DND-41 (cell line): Measurements from ENCODE around the gene UPP2.

ENCODE experiments used
- ATAC-seq: fragments of 200-7000 bp; cut with Tn5 transposase; 3 replicates; pipeline ENCODE4 v1.9.1; 2021; ENCODE audit warnings: low read depth; ENCODE audit not compliant: insufficient read depth
- DNase-seq: peaks from one replicate; pipeline ENCODE4 v3.0.0-alpha.2; 2020
- H2AFZ ChIP-seq: 2 replicates; pipeline ENCODE4 v1.6.0; 2012; ENCODE audit warnings: low read depth, low read length
- H3K27ac ChIP-seq: 2 replicates; pipeline ENCODE4 v1.5.1; 2012; ENCODE audit warnings: low read length, inconsistent platforms
- H3K27me3 ChIP-seq: fragments of 200-600 bp; sonication (generic); 2 replicates; pipeline ENCODE4 v1.6.0; 2012; ENCODE audit warnings: low read length, mild to moderate bottlenecking, inconsistent platforms; ENCODE audit not compliant: insufficient read depth, poor library complexity
- H3K36me3 ChIP-seq: 2 replicates; pipeline ENCODE4 v1.5.1; 2012; ENCODE audit warnings: low read length, inconsistent platforms; ENCODE audit not compliant: insufficient read depth
- H3K4me1 ChIP-seq: 2 replicates; pipeline ENCODE4 v1.5.1; 2012; ENCODE audit warnings: mild to moderate bottlenecking, low read length; ENCODE audit not compliant: insufficient read depth
- H3K4me2 ChIP-seq: 2 replicates; pipeline ENCODE4 v1.6.0; 2012; ENCODE audit warnings: mild to moderate bottlenecking, moderate library complexity, low read length, inconsistent platforms; ENCODE audit not compliant: insufficient read depth
- H3K4me3 ChIP-seq, 2 experiments: fragments of 200-600 bp in 1 of 2; shearing (Covaris generic) in 1 of 2; 2 replicates each; pipeline ENCODE4 v1.5.1; 2012 to 2016; ENCODE audit warnings: inconsistent platforms in 2 of 2, low read length in 2 of 2, mild to moderate bottlenecking in 2 of 2, low read depth in 1 of 2, moderate library complexity in 1 of 2
- H3K79me2 ChIP-seq: 2 replicates; pipeline ENCODE4 v1.6.0; 2012; ENCODE audit warnings: low read length, inconsistent platforms; ENCODE audit not compliant: insufficient read depth
- H3K9ac ChIP-seq: 2 replicates; pipeline ENCODE4 v1.6.0; 2012; ENCODE audit warnings: low read depth, mild to moderate bottlenecking, inconsistent platforms, low read length, moderate library complexity
- H3K9me3 ChIP-seq: 2 replicates; pipeline ENCODE4 v1.5.1; 2012; ENCODE audit warnings: low read length, moderate library complexity, mild to moderate bottlenecking, inconsistent platforms; ENCODE audit not compliant: insufficient read depth, severe bottlenecking
- H4K20me1 ChIP-seq: 2 replicates; pipeline ENCODE4 v1.6.0; 2012; ENCODE audit warnings: low read length; ENCODE audit not compliant: insufficient read depth
- CTCF ChIP-seq: IDR thresholded peaks from 2 replicates; pipeline ENCODE4 v1.5.1; 2012; ENCODE audit warnings: borderline replicate concordance, low read length, moderate library complexity, mild to moderate bottlenecking; ENCODE audit not compliant: poor library complexity, severe bottlenecking; ENCODE audit errors: extremely low read depth
- EZH2 ChIP-seq: IDR thresholded peaks from 3 replicates; pipeline ENCODE4 v1.6.1; 2012; ENCODE audit warnings: borderline replicate concordance, low read depth, mild to moderate bottlenecking, moderate library complexity, low read length, inconsistent platforms; ENCODE audit not compliant: severe bottlenecking

The UPP2 gene

DNA sequence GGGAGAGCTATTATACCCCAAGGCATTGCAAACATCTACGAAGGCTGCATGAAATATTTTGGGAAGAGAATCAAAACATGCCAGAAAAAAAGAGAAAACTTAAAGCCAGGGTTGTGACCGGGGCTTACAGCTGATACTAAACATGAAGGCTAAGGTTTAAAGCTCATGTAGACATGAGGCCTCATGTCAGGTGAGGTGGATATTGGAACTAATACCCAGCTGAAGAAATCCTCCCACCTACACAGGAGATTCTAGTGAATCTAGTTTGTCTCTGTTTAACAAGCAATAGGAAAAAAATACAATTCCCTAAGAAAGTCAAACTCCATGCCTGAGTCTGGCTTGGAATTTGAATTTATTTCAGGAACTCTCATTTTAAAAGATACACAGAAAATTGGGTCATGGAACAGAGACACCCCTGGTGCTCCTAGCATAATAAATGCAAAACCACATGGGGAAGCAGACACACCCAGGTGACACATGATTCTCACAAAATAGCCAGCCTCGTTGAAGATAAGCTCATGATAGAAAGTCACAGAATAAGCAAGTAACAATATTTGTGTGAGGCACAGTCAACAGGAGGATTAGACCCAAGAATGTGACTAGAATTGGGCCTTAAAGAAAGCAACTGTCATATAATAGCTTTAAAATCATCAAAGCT, 42.2 kb downstream of the UPP2 start:
- Histone ChIP-seq H3K9me3 (no peaks in the 10 kb centered on the region), H3K79me2 (no peaks in the 10 kb centered on the region), H3K27me3 (no peaks in the 10 kb centered on the region), H3K27ac (no peak overlapping the region), H2AFZ (0 out of 2 replicates have a peak overlapping the region, but pooled peaks have one; percentile 19), H3K4me1 (no peaks in the 10 kb centered on the region), H3K9ac (no peak overlapping the region), H3K4me3 (no peak overlapping the region), H3K4me2 (no peak overlapping the region), H3K36me3 (no peaks in the 10 kb centered on the region), H4K20me1 (no peaks in the 10 kb centered on the region)
- ATAC-seq (no peak), DNase-seq (no peak)
- TF ChIP-seq EZH2 (no peak), CTCF (no peak)

DNA sequence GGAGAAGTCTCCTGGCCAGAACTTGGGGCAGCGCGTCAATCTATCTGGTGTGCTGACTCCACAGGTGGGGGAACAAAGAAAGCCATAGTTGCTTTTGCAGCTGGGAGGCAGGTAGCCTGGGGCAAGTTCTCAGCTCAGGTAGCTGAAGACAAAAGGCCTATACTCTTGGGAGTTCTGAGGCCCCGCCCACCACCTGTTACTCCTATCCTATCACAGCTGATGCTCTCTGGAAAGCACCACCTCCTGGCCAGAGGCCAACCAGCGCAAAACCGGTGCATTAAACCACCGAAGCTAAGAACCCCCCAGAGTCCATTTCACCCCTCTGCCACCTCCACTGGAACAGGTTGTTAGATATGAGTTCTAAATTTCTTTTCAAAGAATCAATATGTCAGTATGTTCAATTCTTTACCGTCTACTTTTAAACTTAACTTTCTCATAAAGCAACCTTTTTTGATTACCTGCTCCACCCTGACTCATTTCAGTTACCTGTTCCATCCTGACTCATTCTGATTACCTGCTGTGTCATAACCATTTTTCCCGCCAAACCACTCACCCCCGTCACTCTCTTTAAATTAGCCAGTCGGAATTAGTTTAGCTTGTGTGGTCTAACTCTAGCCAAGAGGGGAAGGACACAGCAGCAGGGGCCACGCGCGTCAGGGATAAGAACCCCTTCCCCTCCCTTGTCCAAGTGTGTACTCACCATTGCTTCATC, 43.4 kb downstream of the UPP2 start:
- Histone ChIP-seq H3K27me3 (no peaks in the 10 kb centered on the region), H3K4me3 (no peak overlapping the region), H3K36me3 (no peaks in the 10 kb centered on the region), H3K79me2 (no peaks in the 10 kb centered on the region), H3K9me3 (no peaks in the 10 kb centered on the region), H2AFZ (no peak overlapping the region), H3K4me1 (no peaks in the 10 kb centered on the region), H3K27ac (no peak overlapping the region), H3K9ac (no peak overlapping the region), H3K4me2 (no peak overlapping the region), H4K20me1 (no peaks in the 10 kb centered on the region)
- no peak for DNase-seq
- no peak for ATAC-seq
- TF ChIP-seq EZH2 = no peak
- no peak for TF ChIP-seq CTCF

DNA sequence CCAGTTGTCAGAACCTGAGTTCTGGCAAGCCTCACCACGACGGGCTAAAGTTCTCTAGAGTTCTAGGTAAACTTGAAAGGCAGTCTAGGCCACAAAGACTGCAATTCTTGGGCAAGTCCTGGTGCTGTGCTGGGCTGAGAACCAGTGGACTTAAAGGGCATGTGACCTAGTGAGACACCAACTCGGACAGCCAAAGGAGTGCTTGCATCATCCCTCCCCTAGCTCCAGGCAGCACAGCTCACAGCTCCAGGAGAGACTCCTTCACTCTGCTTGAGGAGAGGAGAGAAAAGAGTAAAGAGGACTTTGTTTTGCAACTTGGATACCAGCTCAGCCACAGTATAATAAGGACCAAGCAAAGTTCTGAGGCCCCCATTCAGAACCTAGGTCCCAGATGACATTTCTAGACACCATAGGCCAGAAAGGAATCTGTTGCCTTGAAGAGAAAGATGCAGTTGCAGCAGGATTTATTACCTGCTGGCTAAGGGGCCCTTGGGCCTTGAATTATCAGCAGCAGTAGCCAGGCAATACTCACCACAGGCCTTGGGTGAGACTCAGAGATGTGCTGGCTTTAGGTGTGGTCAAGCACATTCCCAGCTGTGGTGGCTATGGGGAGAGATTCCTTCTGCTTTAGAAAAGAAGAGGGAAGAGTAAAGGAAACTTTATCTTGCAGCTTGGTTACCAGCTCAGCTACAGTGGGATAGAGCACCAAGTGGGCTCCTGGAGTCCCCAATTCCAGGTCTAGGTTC, 51.8 kb downstream of the UPP2 start:
- H3K9me3 ChIP-seq = no peaks in the 10 kb centered on the region
- no peak overlapping the region for H2AFZ ChIP-seq
- H3K9ac ChIP-seq = no peak overlapping the region
- no peaks in the 10 kb centered on the region for H3K4me1 ChIP-seq
- ATAC-seq (no peak), DNase-seq (no peak)
- H4K20me1 ChIP-seq = no peaks in the 10 kb centered on the region
- no peaks in the 10 kb centered on the region for H3K36me3 ChIP-seq
- H3K79me2 ChIP-seq = no peaks in the 10 kb centered on the region
- no peak for TF ChIP-seq EZH2
- no peak for TF ChIP-seq CTCF
- H3K27ac ChIP-seq = no peak overlapping the region
- no peaks in the 10 kb centered on the region for H3K27me3 ChIP-seq
- no peak overlapping the region for H3K4me3 ChIP-seq
- H3K4me2 ChIP-seq = no peak overlapping the region
